Inflammatory macrophage treated with lipopolysaccharide for 4 hours (primary cell): ENCODE data around the gene CHRNA5.

ENCODE experiments used
- DNase-seq: peaks from one replicate; pipeline ENCODE4 v3.0.0-alpha.2; 2020

CHRNA5 gene

DNA sequence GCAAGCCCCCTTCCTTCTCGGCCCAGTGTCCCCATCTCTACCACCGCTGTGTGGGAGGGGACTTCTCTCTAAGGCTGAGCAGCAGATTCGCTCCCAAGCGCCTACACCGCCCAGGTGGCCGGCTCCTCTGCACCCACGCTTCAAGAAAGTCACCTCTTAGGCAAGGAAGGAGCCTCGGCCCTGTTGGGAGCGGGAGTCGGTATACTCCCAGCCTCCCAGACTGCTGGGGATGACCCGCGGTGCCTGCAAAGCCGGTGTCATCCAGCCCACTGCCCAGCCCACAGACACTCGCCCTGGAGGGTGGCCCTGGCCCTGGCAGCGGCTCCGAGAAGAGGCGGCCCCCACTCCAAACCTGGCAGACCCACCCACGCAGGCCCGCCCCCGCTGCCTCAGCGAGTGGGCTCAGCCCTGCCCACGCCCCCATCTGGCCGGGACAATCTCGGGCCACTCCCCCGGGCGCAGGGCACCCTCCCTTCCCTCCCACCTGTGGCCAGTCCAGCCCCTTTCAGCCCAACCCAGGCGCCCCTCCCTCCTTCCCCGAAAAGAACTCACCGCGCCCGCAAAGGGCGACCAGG lies 75.3 kb downstream of the CHRNA5 start:
- DNase-seq: no peak

DNA sequence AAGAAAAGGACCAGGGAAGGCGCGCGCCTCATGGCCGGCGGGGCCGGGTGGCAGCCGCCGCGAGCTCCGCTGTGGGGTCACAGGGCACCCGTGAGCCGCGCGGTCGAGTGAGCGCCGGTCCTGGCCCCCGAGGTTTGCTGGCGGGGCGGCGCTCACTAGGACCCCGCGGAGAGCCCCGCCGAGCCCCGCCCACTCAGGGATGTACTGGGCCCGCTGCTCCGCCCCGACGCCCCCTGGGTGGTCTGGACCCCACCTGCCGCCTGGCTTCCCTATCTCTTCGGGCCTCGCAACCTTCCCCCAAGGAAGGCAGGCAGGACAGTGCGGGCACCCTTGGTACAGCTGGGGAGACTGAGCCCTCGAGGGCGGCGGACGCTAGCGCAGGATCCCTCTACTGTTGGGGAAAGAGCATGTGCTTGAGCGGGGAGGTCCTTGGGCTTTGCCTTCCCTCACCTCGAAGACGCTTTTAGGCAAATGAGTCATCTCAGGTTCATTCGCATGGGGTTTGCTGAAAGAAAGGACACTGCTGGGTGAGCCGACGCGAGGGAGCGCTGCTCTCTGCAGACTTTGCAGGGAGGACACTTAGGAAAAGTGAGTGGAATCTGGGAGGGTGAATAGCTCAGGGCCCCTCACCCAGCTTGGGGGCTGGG lies 75.9 kb downstream of the CHRNA5 start, which contains the start of gene CHRNB4:
TSS of gene CHRNB4 (minus strand) at position 109 of the 647 bp plus-strand sequence. CDS start at position 32, 77 bp downstream.
- no peak for DNase-seq

DNA sequence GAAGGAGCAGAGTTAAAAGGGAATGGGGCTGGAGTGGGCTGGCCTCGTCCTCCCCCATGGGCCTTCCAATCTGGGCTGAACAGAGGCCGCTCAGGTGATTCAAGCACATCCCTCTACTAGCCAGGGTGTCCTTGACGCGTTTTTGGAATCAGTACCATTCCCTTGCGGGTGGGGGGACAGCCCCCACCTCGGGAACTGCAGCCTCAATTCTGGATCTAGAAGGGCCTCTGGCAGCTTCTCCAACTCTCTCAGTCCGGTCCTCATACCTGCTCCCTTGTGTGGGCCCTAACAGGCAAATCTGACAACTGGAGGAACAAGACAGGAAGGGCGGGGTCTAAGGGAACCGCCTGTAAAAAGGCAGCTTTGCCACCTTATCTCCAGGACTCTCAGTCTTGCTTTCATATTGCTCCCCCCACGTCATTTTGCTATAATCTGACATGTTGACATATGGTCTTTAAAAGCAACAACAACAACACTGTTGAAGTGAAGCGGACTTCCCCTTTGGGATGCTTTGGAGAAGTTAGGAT lies 76.5 kb downstream of the CHRNA5 start:
- no peak for DNase-seq

GRCh38 chr15:78642331-78642730 lies 77.0 kb downstream of the CHRNA5 start:
- DNase-seq: no peak
